Activated CD4-positive, alpha-beta T cell treated with anti-CD3 and anti-CD28 coated beads, Interleukin-2, amount 10 ng/mL, durations not matched to agents 7 days and 5 days (primary cell): ENCODE results near the gene PACS2. TPM values are rescaled to one million over a fixed set of nuclear protein-coding genes. Genes with fewer than 3 reads are reported as not detected.
"Not testable (repeated sequence)": the region's sequence is repeated elsewhere in the genome, so short reads cannot be mapped to it uniquely, and the experiment has no call there.

Source experiments
- CTCF ChIA-PET: fragments of 350-600 bp; sonication (Branson Sonifier 250); formaldehyde crosslinking; loops from one replicate; lab custom pipeline; 2021; ENCODE audit warnings: antibody characterized with exemption; lab: Charles Lee
- POLR2A ChIA-PET: fragments of 350-600 bp; sonication (Branson Sonifier 250); formaldehyde crosslinking; loops from one replicate; lab custom pipeline; 2021; ENCODE audit warnings: antibody characterized with exemption; lab: Charles Lee
- DNase-seq: peaks from one replicate; pipeline ENCODE4 v3.0.0-alpha.2; 2020
- H3K27ac Mint-ChIP-seq: one replicate; pipeline ENCODE4 v1.8.0; 2021; ENCODE audit warnings: mild to moderate bottlenecking, moderate library complexity, mixed read lengths
- H3K27me3 Mint-ChIP-seq: one replicate; pipeline ENCODE4 v1.8.0; 2021; ENCODE audit warnings: mixed read lengths
- H3K36me3 Mint-ChIP-seq: one replicate; pipeline ENCODE4 v1.8.0; 2021; ENCODE audit warnings: low read depth, mixed read lengths
- H3K4me1 Mint-ChIP-seq: one replicate; pipeline ENCODE4 v1.8.0; 2021; ENCODE audit warnings: mixed read lengths
- H3K4me3 Mint-ChIP-seq: one replicate; pipeline ENCODE4 v1.8.0; 2021; ENCODE audit warnings: mild to moderate bottlenecking, moderate library complexity, mixed read lengths
- H3K9me3 Mint-ChIP-seq: one replicate; pipeline ENCODE4 v1.8.0; 2021; ENCODE audit warnings: mixed read lengths
- total RNA-seq, 2 experiments: library from RNA; stranded (reverse); gene quantifications; one replicate each; pipeline ENCODE4 v1.2.3, GENCODE V29; 2021

The PACS2 gene
- total RNA-seq, 2 experiments from 2014 or later: 43.3 to 46.8 TPM

DNA sequence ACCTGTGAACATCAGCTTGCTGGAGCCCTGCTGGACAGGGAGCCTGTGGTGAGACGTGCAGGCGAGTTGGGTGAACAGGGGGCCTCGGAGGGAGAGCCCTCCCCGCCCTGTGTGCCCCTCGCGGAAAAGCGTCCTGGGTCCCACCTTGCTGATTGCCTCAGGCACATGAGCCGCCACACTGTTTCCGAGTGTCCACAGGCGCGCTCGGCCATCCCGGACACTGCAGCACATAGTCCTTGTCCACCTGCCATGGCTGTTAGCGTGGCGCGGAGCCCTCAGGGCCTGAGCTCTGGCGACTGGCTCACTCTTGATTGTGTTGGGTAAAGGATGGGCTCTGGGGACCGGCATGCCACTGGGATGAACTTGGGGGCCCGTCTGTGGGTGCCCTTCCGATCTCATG is 40.0 kb downstream of the PACS2 start:
- no peak for DNase-seq
- ChIA-PET POLR2A (no interaction called here), CTCF (interaction anchor here (0.8 kb wide), 1 partner anchor 16 kb away, joined by 3 read pairs; no protein-coding TSS in a partner anchor)
- H3K4me3 Mint-ChIP-seq: no peak overlapping the region
- no peaks in the 10 kb centered on the region for H3K9me3 Mint-ChIP-seq
- no peaks in the 10 kb centered on the region for H3K36me3 Mint-ChIP-seq
- no peak overlapping the region for H3K27ac Mint-ChIP-seq
- peaks cover 3% of the 10 kb centered on the region for H3K4me1 Mint-ChIP-seq
- H3K27me3 Mint-ChIP-seq: no peaks in the 10 kb centered on the region

DNA sequence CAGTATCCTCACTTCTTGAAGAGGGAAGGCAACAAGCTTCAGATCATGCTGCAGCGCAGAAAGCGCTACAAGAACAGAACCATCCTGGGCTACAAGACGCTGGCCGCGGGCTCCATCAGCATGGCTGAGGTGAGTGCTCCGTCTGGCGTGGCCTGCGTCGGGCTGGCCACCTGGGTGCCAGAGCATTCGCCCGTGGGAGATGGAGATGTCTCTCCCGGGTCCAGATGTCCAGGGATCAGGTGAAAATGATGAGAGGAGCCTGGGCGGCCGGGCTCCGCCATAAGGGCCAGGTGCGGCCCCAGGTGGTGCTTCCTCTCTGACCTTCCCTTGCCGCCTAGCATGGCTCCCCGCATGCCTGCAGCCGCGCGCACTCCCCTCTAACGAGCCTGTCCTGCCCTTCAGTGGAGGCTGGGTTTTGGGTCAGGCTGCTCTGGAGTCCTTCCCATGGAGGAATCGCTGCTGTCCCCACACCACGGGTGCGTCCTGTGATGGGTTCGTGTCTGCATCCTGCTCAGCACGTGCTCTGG is 40.6 kb downstream of the PACS2 start:
- Mint-ChIP-seq H3K4me1 (peaks cover 3% of the 10 kb centered on the region), H3K27me3 (no peaks in the 10 kb centered on the region), H3K9me3 (no peaks in the 10 kb centered on the region), H3K36me3 (no peaks in the 10 kb centered on the region), H3K4me3 (no peak overlapping the region), H3K27ac (no peak overlapping the region)
- DNase-seq: no peak
- CTCF ChIA-PET: no interaction called here
- POLR2A ChIA-PET: no interaction called here

DNA sequence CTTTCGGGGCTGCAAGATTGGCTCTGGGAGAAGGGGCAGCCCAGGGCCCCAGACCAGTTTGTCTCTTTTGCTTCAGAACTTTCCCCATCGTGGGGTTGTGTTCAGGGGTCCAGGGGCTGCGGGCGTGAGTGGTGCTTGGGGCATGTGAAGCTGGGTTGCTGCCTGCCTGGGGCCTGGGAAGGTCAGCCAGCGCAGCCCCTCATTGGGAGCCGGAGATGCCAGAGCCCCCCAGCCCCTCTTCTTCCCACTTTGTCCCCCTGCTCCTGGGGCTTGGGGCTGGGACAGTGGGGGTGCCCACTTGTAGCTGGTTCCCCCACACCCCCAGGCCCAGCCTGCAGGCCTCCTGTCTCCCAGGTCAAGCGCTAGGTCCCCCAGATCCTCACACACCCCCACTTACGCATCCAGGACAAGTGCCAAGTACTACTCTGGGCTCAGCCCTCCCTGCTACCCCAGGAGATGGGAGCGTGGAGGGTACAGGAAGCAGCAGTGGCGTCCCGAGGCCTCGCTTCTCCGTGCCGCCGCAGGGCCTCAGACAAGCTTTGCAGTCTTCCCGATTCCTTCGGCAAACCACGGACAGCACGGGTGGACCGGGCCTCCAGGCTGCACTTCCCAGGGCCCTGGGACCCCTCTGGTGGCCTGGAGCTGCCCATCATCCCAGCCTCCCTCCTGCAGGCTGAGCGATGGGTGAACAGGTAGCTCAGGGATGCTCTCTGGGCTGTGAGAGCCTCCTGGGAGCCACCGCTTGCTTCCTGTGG is 41.5 kb downstream of the PACS2 start:
- Mint-ChIP-seq H3K4me3 (no peak overlapping the region), H3K27ac (no peak overlapping the region), H3K36me3 (no peaks in the 10 kb centered on the region), H3K27me3 (no peaks in the 10 kb centered on the region), H3K4me1 (peaks cover 3% of the 10 kb centered on the region), H3K9me3 (no peaks in the 10 kb centered on the region)
- CTCF ChIA-PET: interaction anchor here (0.7 to 1.1 kb wide), 2 partner anchors 134 to 510 kb away, joined by 3 to 4 read pairs; no protein-coding TSS in a partner anchor
- DNase-seq: no peak
- POLR2A ChIA-PET: no interaction called here

DNA sequence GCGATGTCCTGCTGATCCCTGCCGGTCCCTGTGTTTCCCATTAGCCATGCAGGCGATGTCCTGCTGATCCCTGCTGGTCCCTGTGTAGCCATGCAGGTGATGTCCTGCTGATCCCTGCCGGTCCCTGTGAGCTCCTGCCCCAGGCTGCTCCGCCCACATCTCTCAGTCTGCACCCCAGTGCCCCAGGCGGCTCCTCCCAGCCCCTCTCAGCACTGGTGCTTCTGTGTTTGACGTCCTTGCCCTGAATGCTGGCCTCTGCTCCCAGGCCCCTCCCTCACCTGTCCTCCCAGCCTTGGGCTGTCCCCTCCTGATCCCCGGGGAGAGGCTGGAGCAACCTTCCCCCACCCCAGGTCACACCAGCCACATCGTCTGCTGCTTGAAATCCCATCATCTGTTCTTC is 42.4 kb downstream of the PACS2 start:
- Mint-ChIP-seq H3K4me1 (peaks cover 2% of the 10 kb centered on the region), H3K27me3 (no peaks in the 10 kb centered on the region), H3K36me3 (no peaks in the 10 kb centered on the region), H3K27ac (no peak overlapping the region), H3K4me3 (no peak overlapping the region), H3K9me3 (no peaks in the 10 kb centered on the region)
- ChIA-PET POLR2A (no interaction called here), CTCF (interaction anchor here (0.7 to 1.1 kb wide), 3 partner anchors 133 to 511 kb away, joined by 3 to 4 read pairs (median 3); no protein-coding TSS in a partner anchor)
- DNase-seq: no peak

DNA sequence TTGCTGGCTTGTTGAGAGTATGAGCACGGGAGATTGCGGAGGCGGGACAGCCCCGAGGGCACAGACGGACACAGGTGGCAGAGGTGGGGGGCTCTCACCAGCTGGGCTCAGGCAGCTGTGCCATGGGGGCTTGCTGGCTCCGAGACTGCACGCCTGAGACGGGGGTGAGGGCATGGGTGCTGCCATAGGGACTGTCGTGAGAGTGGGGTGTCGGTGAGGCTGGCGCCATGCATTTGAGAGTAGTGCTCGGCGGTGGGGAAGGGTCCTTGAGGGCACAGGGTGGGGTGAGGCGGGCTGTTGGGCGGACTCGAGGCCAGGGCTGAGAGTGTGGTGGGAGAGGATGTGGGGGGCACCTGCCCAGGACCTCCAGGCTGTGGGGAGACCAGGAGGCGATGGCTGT is 43.1 kb downstream of the PACS2 start:
- H3K27me3 Mint-ChIP-seq: no peaks in the 10 kb centered on the region
- H3K36me3 Mint-ChIP-seq: no peaks in the 10 kb centered on the region
- no peak overlapping the region for H3K4me3 Mint-ChIP-seq
- no peak for DNase-seq
- no peaks in the 10 kb centered on the region for H3K4me1 Mint-ChIP-seq
- H3K9me3 Mint-ChIP-seq: no peaks in the 10 kb centered on the region
- POLR2A ChIA-PET: no interaction called here
- no peak overlapping the region for H3K27ac Mint-ChIP-seq
- CTCF ChIA-PET: no interaction called here

DNA sequence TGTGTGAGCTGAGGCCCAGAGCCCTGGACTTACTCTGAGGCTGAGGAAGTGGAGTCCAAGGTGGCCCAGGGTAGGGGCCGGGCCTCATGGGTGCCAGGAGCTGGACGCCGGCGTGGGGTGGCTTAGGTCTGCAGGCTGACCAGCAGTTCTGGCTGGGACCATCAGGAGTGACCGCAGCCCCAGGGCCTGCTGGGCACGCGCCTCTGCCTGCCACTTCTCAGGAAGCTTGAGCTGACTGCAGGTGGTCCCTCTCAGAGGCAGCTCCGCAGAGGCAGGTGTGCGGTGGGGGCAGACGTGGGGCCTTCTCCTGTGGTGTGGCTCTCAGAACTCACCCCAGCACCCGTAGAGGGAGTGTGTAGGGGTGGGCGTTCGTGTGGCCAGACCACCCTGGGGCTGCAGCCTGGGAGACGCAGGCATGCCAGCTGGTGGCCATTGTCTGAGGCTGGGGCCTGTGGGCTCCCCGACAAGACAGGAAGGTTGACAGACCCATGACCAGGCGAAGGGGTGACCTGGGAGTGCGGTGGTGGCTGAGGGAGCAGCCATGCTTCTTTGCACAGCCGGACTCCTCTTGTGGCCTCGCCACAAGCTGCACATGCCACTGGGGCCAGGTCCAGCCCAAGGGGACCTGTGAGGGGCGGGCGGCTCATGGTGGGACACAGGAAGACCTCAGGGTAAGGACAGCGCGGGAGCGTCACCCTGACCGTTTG is 43.7 kb downstream of the PACS2 start:
- ChIA-PET CTCF (interaction anchor here (0.5 to 0.7 kb wide), 4 partner anchors 24 to 459 kb away, joined by 3 to 5 read pairs (median 4); no protein-coding TSS in a partner anchor), POLR2A (no interaction called here)
- Mint-ChIP-seq H3K27me3 (peaks cover 2% of the 10 kb centered on the region), H3K9me3 (no peaks in the 10 kb centered on the region), H3K4me1 (no peaks in the 10 kb centered on the region), H3K4me3 (no peak overlapping the region), H3K27ac (no peak overlapping the region), H3K36me3 (no peaks in the 10 kb centered on the region)
- DNase-seq: no peak

DNA sequence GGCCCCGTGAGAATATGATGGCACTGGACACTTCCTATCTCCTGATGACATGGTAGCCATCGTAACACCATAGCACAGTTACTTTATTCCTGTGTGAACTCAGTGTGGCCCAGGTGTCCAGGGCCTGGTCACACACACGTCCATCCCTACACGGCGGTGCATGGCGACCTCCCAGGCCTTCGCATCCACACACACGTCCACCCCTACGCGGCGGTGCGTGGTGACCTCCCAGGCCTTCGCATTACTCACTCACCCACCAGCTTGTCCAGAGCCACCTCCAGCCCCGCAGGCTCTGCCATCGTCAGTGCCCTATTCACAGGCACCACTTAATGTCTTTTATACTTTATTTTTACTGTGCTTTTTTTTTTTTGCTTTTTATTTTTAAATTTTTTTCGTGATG is 44.4 kb downstream of the PACS2 start:
- DNase-seq: no peak
- CTCF ChIA-PET: interaction anchor here (0.5 to 0.7 kb wide), 3 partner anchors 24 to 460 kb away, joined by 3 to 5 read pairs (median 4); no protein-coding TSS in a partner anchor
- POLR2A ChIA-PET: no interaction called here

DNA sequence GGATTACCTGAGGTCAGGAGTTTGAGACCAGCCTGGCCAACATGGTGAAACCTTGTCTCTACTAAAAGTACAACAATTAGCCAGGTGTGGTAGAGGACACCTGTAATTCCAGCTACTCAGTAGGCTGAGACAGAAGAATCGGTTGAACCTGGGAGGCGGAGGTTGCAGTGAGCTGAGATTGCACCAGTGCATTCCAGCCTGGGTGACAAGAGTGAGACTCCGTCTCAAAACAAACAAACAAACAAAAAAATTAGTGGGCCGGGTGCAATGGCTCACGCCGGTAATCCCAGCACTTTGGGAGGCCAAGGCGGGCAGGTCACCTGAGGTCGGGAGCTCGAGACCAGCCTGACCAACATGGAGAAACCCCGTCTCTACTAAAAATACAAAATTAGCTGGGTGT is 46.9 kb downstream of the PACS2 start:
- H3K4me3 Mint-ChIP-seq, H3K9me3 Mint-ChIP-seq, H3K36me3 Mint-ChIP-seq, H3K4me1 Mint-ChIP-seq, H3K27ac Mint-ChIP-seq, DNase-seq, POLR2A ChIA-PET: not testable (repeated sequence)
- CTCF ChIA-PET: interaction anchor here (1.8 kb wide), 1 partner anchor 9 kb away, joined by 5 read pairs; no protein-coding TSS in a partner anchor
- H3K27me3 Mint-ChIP-seq: peaks cover 10% of the 10 kb centered on the region

More for the DNA sequence above, 44.4 kb downstream of the PACS2 start:
- Mint-ChIP-seq H3K4me1 (peaks cover 5% of the 10 kb centered on the region), H3K36me3 (no peaks in the 10 kb centered on the region), H3K9me3 (no peaks in the 10 kb centered on the region), H3K4me3 (no peak overlapping the region), H3K27me3 (peaks cover 9% of the 10 kb centered on the region), H3K27ac (no peak overlapping the region)

DNA sequence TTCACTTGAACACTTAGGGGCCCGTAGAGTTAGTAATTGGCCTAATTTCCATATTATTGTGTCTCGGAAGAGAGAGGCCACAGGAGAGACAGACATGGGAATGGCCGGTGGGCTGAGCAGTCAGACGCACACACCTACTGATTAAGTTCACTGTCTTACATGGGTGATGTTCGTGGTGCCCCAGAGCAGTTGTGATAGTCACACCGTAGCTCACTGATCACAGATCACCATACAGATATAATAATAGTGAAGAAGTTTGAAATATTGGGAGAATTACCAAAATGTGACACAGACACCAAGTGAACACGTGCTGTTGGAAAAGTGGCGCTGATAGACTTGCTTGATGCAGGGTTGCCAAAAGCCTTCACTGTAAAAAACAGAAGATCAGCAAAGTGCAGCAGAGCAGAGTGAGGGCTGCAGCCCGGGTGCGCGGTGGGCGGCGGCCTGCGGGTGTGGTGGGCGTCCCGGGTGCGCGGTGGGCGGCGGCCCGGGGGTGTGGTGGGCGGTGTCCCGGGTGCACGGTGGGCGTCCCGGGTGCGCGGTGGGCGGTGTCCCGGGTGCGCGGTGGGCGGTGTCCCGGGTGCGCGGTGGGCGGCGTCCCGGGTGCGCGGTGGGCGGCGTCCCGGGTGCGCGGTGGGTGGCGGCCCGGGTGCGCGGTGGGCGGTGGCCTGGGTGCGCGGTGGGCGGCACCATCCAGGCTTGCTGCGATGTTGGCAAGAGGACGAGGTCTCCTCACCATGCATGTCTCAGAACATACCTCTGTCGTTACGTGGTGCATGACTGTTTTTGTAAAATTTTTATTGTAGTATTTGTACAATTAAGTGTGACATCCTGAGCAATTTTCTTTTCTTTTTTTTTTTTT is 49.5 kb downstream of the PACS2 start:
- DNase-seq: peak; percentile 31
- H3K4me1 Mint-ChIP-seq: peaks cover 7% of the 10 kb centered on the region
- ChIA-PET CTCF (interaction anchor here (1.0 to 1.5 kb wide), 3 partner anchors 9 to 173 kb away, joined by 3 read pairs; no protein-coding TSS in a partner anchor), POLR2A (no interaction called here)
- H3K9me3 Mint-ChIP-seq: no peaks in the 10 kb centered on the region
- no peak overlapping the region for H3K27ac Mint-ChIP-seq
- H3K4me3 Mint-ChIP-seq: no peak overlapping the region
- H3K27me3 Mint-ChIP-seq: peaks cover 10% of the 10 kb centered on the region
- no peaks in the 10 kb centered on the region for H3K36me3 Mint-ChIP-seq

DNA sequence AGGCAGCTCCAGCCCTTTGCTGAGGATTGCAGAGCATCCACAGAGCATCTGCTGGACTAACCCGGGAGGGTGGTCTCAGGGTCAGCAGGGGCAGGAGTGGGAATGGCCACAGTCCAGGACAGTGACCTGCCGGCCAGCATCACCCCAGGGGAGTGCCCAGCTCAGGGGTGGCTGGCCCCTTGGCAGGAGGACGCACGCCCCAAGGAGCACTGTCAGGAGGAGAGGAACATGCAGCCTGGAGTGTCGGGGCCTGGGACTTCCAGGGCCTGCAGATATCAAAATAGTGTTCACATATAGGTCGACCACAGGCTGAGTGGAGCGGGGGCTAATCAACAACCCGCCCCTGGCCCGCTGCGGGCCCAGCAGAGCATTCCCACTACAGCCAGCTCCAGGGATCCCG is 50.6 kb downstream of the PACS2 start:
- Mint-ChIP-seq H3K9me3 (no peaks in the 10 kb centered on the region), H3K4me3 (no peak overlapping the region), H3K27ac (no peak overlapping the region), H3K27me3 (peaks cover 10% of the 10 kb centered on the region), H3K4me1 (peaks cover 7% of the 10 kb centered on the region), H3K36me3 (no peaks in the 10 kb centered on the region)
- no peak for DNase-seq
- ChIA-PET CTCF (interaction anchor here (1.1 to 2.1 kb wide), 3 partner anchors 116 to 172 kb away, joined by 3 to 12 read pairs (median 6); no protein-coding TSS in a partner anchor), POLR2A (interaction anchor here (0.6 kb wide), 1 partner anchor 22 kb away, joined by 5 read pairs; no protein-coding TSS in a partner anchor)

DNA sequence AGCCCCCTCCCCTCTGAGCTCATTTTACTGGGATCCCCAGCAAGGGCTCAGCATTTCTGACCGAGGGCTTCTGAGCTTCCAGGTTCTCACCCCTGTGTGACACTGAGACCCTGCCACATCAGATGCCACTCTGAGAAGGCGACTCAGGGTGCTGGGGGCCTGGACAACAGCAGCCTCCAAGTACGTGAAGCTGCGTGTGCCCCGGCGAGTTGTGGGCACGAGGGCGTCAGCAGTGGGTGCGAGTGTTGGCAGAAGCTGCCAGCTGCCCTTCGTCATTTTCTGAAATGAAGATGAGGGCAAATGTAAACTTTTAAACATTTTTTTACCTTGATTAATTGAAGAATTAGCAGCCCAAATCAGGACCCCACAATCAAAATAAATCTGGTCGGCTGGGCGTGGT is 51.1 kb downstream of the PACS2 start:
- H3K27me3 Mint-ChIP-seq: peaks cover 10% of the 10 kb centered on the region
- no peaks in the 10 kb centered on the region for H3K9me3 Mint-ChIP-seq
- no peaks in the 10 kb centered on the region for H3K36me3 Mint-ChIP-seq
- no peak overlapping the region for H3K4me3 Mint-ChIP-seq
- H3K27ac Mint-ChIP-seq: no peak overlapping the region
- no peak for DNase-seq
- POLR2A ChIA-PET: interaction anchor here (0.6 kb wide), 1 partner anchor 23 kb away, joined by 5 read pairs; no protein-coding TSS in a partner anchor
- H3K4me1 Mint-ChIP-seq: peaks cover 8% of the 10 kb centered on the region
- CTCF ChIA-PET: interaction anchor here (0.6 to 2.1 kb wide), 5 partner anchors 115 to 172 kb away, joined by 3 to 12 read pairs (median 4); no protein-coding TSS in a partner anchor
